K562 treated with DMSO at 1 percent for 4 hours (cell line): ENCODE measurements around the gene XYLB. TPM values are rescaled to one million over a fixed set of nuclear protein-coding genes. Genes with fewer than 3 reads are reported as not detected.

Experiments used
- total RNA-seq: library from RNA; unstranded; fragments of 300-600 nt; gene quantifications from 2 replicates; pipeline ENCODE4 v1.2.3, GENCODE V29; 2022; ENCODE audit not compliant: insufficient read depth

XYLB gene
- total RNA-seq = 3.9 and 5.7 TPM in 2 replicates

GRCh38 chr3:38346587-38347410 lies at the start of gene XYLB:
Gene XYLB, plus strand, starts transcription at chr3:38346785. Its CDS starts 84 bp downstream, at chr3:38346869.

GRCh38 chr3:38453075-38453912 lies 106.7 kb downstream of the XYLB start, which contains the start of gene ACVR2B:
Gene ACVR2B, plus strand, starts transcription at chr3:38453890. Its CDS starts 433 bp downstream, at chr3:38454323.

Other genes starting within 250 kb of the XYLB start
- gene ACAA1, start 209.7 kb upstream of the XYLB start, total RNA-seq = 65.0 and 71.6 TPM in 2 replicates
- 34.6 and 41.1 TPM in 2 replicates for gene MYD88, start 208.1 kb upstream of the XYLB start, total RNA-seq
- gene OXSR1, start 181.2 kb upstream of the XYLB start, total RNA-seq = 16.8 and 21.4 TPM in 2 replicates
- gene SLC22A13, start 81.0 kb upstream of the XYLB start, total RNA-seq = 0.45 TPM in 1 of 2 replicates, not detected in the other
- gene SLC22A14, start 64.5 kb upstream of the XYLB start, total RNA-seq = not detected in 2 replicates
- 4.0 and 5.6 TPM in 2 replicates for gene ACVR2B, start 107.1 kb downstream of the XYLB start, total RNA-seq
- 2.9 and 232 TPM in 2 replicates for gene EXOG, start 149.6 kb downstream of the XYLB start, total RNA-seq